Hematopoietic multipotent progenitor cell (in vitro differentiated cells): ENCODE data around the gene DNAJA2. TPM values are rescaled to one million over a fixed set of nuclear protein-coding genes. Genes with fewer than 3 reads are reported as not detected.
"Not testable (repeated sequence)": the region's sequence is repeated elsewhere in the genome, so short reads cannot be mapped to it uniquely, and the experiment has no call there.

Experiments
- DNase-seq, 3 donors: peaks; one replicate each; pipeline ENCODE4 v3.0.0-alpha.2; 2011 to 2015; ENCODE audit warnings: low read depth in 2 of 3, low spot score in 2 of 3
- total RNA-seq: library from RNA; depleted of rRNA; stranded (reverse); fragments of >200 nt; gene quantifications from one replicate; pipeline ENCODE4 v1.2.3, GENCODE V29; 2012

DNAJA2 gene
- total RNA-seq = 19.7 TPM

DNA sequence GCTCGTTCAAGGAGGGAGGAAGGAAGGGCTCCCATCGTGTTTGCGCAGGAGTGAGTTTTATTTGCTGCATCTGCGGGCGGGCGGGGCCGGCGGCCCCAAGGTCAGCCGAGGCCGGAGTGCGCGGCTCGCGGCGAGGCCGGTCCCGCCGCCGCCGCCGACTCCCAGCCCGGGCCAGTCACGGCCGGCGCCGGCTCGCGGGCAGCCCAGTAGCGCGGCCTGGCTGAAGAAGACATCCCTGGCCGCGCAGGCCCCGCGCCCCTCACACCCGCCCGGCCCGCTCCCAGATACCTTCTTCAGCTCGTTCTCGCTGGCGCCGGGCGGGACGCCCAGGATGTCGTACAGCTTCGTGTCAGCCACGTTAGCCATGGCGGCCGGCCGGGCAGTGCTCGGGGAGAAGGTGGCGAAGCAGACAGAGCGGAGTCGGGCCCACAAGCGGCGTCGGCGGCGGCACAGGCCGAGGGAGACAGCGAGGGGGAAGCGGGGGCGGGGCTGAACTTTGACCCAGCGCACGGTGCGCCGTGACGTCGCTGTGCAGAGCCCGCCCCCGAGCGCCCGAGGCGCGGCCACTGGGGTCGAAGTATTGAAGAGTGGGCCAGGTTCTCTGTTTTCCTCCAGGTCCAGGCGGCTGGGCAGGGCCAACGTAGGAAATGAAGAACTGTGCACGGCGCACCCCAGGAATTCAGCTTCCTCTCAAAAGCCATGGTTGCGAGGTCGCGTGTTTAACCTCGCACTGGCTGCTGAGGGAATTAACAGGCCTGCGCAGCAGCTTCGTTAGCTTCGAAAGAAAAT, at the start of gene DNAJA2:
DNAJA2 (minus strand) TSS at position 468 of the 789 bp plus-strand sequence; CDS start at position 366, 102 bp downstream.
- peak; percentile 92 to 93 (median 92) for DNase-seq

GRCh38 chr16:47019568-47019967, 46.1 kb upstream of the DNAJA2 start:
- DNase-seq = peak in 1 of 3 donors; percentile 31

DNA sequence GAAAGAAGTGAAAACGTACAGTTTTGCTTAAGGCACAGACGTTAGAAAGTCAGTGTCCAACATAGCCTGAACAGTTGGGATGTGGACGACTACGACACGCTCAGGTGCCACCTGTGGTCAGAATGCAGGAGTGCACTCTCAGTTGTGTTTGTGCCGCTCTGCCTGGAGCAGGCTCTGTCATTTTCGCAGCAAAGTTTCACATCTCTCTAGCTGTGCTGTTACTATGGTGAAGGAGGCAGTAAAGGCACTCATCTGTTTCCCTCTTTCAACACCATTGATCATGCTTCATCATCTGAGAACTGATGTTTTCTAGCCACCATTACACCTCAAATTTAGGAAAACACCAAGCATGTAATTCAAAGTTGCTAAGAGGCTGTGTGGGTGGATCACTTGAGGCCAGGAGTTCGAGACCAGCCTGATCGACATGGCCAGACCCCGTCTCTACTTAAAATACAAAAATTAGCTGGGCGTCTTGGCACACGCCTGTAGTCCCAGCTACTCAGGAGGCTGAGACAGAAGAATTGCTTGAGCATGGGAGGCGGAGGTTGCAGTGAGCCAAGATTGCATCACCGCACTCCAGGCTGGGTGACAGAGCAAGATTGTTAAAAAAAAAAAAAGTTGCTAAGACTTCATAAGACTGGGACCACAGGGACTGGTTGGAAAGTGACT, 44.9 kb upstream of the DNAJA2 start:
- DNase-seq = peak in 2 of 3 donors; percentile 31 to 37

DNA sequence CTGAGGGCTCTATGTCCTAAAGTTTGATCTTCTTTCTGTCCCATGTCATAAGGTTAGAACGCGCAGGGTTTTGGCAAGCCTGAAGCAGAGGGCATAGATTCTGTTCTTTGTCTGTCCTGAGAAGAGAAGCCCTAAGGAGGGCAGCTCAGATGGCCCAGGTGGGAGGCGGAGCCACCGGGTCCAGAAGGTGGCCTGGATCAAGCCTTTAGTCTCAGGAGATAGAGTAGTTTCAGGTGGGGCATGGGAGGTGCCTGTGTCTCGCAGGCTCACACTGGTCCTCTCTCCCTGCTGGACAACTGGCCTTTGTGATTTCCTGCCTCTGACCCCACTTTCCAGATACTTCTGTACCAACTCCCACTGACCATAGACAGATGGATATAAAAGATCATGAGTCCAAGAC, 44.2 kb upstream of the DNAJA2 start:
- DNase-seq = no peak

GRCh38 chr16:47016700-47017133, 43.2 kb upstream of the DNAJA2 start:
- DNase-seq = peak in 2 of 3 donors; percentile 46 to 48

DNA sequence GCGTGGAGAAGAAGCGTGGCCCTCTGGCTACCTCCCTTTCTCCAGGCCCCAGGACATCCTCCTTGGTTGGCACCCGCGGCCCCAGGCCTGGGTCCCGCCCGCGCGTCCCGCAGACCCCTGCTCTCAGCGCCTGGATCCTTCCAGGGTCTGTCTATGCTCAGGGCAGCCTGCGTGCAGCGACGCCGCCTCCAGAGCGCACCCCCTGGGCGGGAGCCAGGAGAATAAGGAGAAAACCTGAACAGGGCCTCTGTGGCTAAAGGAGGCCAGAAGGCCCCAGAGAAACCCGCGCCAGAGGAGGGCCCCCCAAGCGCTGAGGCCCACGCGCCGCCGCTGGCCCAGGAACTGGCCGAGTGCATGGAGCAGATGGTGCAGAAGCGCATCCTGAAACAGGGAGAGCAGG, 40.4 kb upstream of the DNAJA2 start:
- DNase-seq = no peak

DNA sequence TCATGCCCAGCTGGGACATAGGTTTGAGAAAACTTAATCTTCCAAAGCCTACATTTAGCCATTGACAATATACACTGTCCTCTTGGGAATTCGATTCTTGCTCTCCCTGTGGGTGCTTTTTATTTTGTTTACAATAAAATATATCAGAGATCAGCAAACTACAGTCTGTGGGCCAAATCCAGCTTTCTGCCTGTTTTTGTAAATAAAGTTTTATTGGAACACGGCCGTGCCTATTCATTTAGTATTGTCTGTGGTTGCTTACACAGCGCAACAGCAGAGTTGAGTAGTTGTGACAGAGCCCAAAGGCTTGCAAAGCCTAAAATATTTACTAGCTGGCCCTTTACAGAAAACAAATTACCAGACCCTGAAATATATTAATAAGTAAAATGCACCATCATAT, 39.7 kb upstream of the DNAJA2 start:
- DNase-seq = no peak

DNA sequence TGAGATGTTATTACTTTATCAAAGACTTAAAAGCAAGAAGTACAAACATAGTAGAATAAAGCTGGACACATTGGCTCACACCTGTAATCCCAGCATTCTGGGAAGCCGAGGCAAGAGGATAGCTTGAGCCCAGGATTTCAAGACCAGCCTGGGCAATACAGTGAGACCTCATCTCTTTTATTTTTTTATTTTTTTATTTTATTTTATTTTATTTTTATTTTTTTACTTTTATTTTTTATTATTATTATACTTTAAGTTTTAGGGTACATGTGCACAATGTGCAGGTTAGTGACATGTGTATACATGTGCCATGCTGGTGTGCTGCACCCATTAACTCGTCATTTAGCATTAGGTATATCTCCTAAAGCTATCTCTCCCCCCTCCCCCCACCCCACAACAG, 37.3 kb upstream of the DNAJA2 start:
- DNase-seq = not testable (repeated sequence)

DNA sequence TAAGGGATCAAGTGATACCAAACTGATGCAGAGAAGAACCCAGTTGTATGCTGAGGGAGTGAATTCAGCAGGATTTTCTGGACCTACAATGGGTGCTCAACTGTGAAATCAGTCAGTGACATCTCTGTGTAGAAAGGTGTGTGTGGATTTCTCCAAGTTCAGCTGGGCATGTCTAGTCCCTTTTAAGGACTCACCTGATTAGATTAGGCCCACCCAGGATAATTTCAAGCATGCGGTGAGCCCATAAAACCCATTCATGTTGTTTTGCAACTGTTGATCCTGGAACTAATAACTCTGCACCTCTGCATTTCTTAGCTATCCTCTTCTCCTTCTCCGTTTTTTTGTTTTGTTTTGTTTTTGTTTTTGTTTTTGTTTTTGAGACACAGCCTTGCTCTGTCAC, 35.1 kb upstream of the DNAJA2 start:
- no peak for DNase-seq

DNA sequence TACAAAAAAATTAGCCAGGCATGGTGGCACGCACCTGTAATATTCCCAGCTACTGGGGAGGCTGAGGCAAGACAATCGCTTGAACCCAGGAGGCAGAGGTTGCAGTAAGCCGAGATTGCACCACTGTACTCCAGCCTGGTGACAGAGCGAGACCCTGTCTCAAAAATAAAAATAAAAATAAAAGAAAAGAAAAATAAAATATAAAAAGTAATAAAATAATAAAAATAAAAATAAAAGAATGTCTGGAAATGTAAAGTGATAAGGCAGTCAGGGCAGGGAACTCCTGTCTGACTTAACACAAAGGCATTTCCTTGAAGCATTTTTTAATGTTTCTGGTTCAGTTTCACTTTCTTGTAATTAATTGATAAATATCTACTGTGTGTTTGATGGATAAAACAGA, 34.7 kb upstream of the DNAJA2 start:
- DNase-seq = no peak

- DNase-seq = no peak
These were observed 31.2 kb upstream of the DNAJA2 start for GRCh38 chr16:47004652-47005051.

GRCh38 chr16:47000066-47000465, 26.6 kb upstream of the DNAJA2 start:
- not testable (repeated sequence) for DNase-seq

DNA sequence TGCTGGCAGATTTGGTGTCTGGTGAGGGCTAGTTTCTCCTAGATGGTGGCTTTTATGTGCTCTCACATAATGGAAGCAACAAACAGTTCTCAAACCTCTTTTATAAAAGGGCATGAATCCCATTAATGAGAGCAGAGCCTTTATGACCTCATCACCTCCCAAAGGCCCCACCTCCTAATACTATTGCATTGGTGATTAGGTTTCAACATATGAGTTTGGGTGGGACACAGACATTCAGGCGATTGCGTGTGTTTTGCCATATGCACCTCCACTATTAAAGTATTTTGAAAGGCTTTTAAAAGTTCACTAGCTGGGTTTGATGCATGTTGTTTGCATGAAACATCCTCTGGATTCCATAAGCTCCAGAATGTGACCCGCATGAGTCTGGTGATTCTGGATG, 24.4 kb upstream of the DNAJA2 start:
- no peak for DNase-seq

- no peak for DNase-seq
These were observed 23.5 kb upstream of the DNAJA2 start for GRCh38 chr16:46996952-46997458.

DNA sequence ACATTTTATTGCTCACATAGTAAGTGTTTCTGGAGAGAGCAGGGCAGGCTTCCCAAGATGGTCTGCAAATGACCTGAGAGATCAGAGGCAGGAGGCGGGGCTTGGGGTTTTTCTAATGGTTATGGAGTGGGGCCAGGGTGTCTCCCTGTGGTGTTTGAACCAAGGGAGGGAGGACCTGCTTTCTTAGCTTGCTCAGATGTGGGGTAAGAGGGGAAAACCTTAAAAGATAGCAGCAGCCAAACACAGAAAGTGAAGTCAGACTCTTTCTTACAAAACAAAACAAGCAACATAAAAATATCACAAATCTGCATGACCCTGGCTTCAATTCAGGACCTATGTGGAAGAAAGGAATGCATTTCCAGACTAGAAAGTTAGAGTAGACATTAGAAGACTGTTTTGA, 22.9 kb upstream of the DNAJA2 start:
- no peak for DNase-seq

- no peak for DNase-seq
These were observed 18.5 kb upstream of the DNAJA2 start for GRCh38 chr16:46991729-46992704.

GRCh38 chr16:46986896-46987295, 13.4 kb upstream of the DNAJA2 start:
- no peak for DNase-seq

DNA sequence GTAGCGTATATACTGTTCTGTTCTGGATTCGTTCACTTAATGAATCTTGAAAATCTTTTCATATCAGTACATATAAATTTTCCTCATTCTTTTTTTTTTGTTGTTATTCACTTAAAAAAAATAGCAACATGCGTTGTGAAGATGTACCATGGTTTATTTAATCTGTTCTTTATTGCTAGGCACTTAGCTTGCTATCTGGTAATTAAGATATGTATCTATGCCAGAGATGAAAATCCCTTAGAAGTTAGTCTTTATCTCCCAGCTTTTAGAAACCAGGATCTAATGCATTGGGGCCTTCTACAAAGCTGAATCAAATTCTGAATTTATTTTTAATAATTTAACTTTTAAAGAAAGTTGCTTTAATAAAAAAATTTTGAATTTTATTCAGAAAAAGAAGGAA, 13.0 kb upstream of the DNAJA2 start:
- DNase-seq = no peak

DNA sequence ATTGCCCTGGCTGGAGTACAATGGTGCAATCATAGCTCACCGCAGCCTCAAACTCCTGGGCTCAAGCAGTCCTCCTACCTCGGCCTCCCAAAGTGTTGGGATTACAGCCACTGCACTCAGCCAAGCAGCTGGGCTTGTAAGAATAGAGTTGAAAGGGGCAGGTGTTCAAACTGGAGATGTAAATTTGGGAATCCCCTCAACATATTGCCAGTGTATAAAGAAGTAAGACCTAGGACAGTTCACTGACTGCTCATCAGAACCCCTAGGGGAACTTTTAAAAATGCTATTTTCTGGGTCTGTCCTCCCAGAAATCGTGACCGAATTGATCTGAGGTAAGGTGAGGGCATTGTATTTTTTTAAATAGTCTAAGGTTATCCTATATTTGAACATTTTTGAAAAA, 8.9 kb upstream of the DNAJA2 start:
- no peak for DNase-seq

- peak in 1 of 3 donors; percentile 22 for DNase-seq
These were observed 7.5 kb upstream of the DNAJA2 start for GRCh38 chr16:46980926-46981325.

GRCh38 chr16:46976550-46976949, 3.1 kb upstream of the DNAJA2 start:
- DNase-seq = no peak
